ENCODE measurements around the gene PLA2R1.

GRCh38 chr2:160006475-160006874 is 55.9 kb downstream of the PLA2R1 start:
- TF ChIP-seq, protein P1, sequence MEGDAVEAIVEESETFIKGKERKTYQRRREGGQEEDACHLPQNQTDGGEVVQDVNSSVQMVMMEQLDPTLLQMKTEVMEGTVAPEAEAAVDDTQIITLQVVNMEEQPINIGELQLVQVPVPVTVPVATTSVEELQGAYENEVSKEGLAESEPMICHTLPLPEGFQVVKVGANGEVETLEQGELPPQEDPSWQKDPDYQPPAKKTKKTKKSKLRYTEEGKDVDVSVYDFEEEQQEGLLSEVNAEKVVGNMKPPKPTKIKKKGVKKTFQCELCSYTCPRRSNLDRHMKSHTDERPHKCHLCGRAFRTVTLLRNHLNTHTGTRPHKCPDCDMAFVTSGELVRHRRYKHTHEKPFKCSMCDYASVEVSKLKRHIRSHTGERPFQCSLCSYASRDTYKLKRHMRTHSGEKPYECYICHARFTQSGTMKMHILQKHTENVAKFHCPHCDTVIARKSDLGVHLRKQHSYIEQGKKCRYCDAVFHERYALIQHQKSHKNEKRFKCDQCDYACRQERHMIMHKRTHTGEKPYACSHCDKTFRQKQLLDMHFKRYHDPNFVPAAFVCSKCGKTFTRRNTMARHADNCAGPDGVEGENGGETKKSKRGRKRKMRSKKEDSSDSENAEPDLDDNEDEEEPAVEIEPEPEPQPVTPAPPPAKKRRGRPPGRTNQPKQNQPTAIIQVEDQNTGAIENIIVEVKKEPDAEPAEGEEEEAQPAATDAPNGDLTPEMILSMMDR (IDR thresholded peaks at IDR 0.05), result no peak
- no peak for TF ChIP-seq POLR2AphosphoS5 (IDR thresholded peaks at IDR 0.05; ENCODE audit: low read depth, low read length)

Data from Panc1 (cell line).